ENCODE results near the gene ALKBH8.

DNA sequence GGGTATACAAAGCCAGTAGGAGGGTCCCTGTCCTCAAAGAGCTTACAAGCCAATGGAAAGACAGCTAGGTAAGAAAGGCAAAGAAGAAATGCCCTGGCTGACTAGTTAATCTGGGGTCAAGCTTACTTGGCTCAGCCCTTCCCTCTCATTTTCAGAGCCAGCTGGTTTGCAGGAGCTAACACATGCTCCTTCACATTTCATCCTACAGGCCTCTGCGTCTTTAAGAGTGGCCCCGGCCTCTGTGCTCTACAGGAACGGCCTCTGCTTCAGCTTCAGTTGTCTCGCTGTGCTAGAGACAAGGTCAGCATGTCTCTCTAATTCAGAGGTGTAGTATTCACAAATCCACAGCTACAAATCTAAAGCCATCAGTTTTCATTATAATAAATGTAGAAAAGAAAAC is 15.2 kb downstream of the ALKBH8 start:
- no peak for TF ChIP-seq POLR2A (IDR thresholded peaks at IDR 0.05)
- TF ChIP-seq, protein P1, sequence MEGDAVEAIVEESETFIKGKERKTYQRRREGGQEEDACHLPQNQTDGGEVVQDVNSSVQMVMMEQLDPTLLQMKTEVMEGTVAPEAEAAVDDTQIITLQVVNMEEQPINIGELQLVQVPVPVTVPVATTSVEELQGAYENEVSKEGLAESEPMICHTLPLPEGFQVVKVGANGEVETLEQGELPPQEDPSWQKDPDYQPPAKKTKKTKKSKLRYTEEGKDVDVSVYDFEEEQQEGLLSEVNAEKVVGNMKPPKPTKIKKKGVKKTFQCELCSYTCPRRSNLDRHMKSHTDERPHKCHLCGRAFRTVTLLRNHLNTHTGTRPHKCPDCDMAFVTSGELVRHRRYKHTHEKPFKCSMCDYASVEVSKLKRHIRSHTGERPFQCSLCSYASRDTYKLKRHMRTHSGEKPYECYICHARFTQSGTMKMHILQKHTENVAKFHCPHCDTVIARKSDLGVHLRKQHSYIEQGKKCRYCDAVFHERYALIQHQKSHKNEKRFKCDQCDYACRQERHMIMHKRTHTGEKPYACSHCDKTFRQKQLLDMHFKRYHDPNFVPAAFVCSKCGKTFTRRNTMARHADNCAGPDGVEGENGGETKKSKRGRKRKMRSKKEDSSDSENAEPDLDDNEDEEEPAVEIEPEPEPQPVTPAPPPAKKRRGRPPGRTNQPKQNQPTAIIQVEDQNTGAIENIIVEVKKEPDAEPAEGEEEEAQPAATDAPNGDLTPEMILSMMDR (IDR thresholded peaks at IDR 0.05): no peak
